Body of pancreas (tissue), 4 donors: ENCODE measurements around the gene LRP2.

Source experiments
- POLR2A ChIP-seq, 3 donors: fragments of 450-650 bp; IDR thresholded peaks; one replicate each; pipeline ENCODE4 v1.6.1; 2016; ENCODE audit warnings: antibody characterized with exemption in 3 of 3, mild to moderate bottlenecking in 2 of 3
- TF ChIP-seq, protein P1 (sequence below), 7 experiments: fragments of 450-650 bp in 4 of 7; fragments of 200-600 bp in 3 of 7; sonication (generic) in 3 of 7; IDR thresholded peaks; one replicate each; pipeline ENCODE4 v1.5.1; 2016 to 2019; ENCODE audit warnings: antibody characterized with exemption in 7 of 7

DNA sequence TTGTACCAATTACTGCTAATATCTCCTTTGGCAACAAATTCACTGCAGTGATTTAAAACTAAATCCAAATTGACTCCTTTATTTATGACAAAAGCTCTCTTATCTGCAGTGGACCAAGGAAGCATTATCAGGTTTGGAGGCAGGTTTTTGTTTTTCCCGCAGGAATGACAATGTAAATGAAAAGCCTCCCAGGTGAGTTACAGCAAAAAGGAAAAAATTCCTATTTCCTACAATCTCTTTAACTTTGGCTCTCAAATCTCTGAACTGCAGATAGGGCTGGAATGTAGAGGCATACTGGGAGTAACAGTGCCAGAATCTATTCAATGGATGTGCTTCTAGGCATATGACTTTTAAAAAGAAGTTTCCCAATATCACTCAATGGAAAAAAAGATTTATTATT, 28.9 kb upstream of the LRP2 start:
- TF ChIP-seq, protein P1, sequence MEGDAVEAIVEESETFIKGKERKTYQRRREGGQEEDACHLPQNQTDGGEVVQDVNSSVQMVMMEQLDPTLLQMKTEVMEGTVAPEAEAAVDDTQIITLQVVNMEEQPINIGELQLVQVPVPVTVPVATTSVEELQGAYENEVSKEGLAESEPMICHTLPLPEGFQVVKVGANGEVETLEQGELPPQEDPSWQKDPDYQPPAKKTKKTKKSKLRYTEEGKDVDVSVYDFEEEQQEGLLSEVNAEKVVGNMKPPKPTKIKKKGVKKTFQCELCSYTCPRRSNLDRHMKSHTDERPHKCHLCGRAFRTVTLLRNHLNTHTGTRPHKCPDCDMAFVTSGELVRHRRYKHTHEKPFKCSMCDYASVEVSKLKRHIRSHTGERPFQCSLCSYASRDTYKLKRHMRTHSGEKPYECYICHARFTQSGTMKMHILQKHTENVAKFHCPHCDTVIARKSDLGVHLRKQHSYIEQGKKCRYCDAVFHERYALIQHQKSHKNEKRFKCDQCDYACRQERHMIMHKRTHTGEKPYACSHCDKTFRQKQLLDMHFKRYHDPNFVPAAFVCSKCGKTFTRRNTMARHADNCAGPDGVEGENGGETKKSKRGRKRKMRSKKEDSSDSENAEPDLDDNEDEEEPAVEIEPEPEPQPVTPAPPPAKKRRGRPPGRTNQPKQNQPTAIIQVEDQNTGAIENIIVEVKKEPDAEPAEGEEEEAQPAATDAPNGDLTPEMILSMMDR (IDR thresholded peaks at IDR 0.05) = no peak
- TF ChIP-seq POLR2A (IDR thresholded peaks at IDR 0.05) = no peak
